GM18526 (cell line): ENCODE results near the gene SPTLC1.

ENCODE experiments used
- POLR2A ChIP-seq: IDR thresholded peaks from 3 replicates; pipeline ENCODE4 v1.6.1; 2011; ENCODE audit not compliant: insufficient read length; ENCODE audit errors: extremely low read depth

SPTLC1 gene

GRCh38 chr9:92115071-92115858 is at the start of gene SPTLC1:
Gene SPTLC1, minus strand, starts transcription at chr9:92115413. Its CDS starts 43 bp downstream, at chr9:92115370.
- TF ChIP-seq POLR2A = peak; percentile 90

GRCh38 chr9:92164975-92165374 is 49.8 kb upstream of the SPTLC1 start:
- no peak for TF ChIP-seq POLR2A

- no peak for TF ChIP-seq POLR2A
Observed at GRCh38 chr9:92164490-92164889, 49.3 kb upstream of the SPTLC1 start.

- TF ChIP-seq POLR2A = no peak
Observed at GRCh38 chr9:92163276-92163675, 48.1 kb upstream of the SPTLC1 start.

GRCh38 chr9:92160786-92161185 is 45.6 kb upstream of the SPTLC1 start:
- no peak for TF ChIP-seq POLR2A

GRCh38 chr9:92159058-92159457 is 43.8 kb upstream of the SPTLC1 start:
- no peak for TF ChIP-seq POLR2A

GRCh38 chr9:92158097-92158601 is 42.9 kb upstream of the SPTLC1 start:
- no peak for TF ChIP-seq POLR2A

- no peak for TF ChIP-seq POLR2A
Observed at GRCh38 chr9:92155221-92155620, 40.0 kb upstream of the SPTLC1 start.

GRCh38 chr9:92151691-92152393 is 36.6 kb upstream of the SPTLC1 start:
- TF ChIP-seq POLR2A = no peak

GRCh38 chr9:92147852-92148180 is 32.6 kb upstream of the SPTLC1 start:
- TF ChIP-seq POLR2A = no peak

- TF ChIP-seq POLR2A = no peak
Observed at GRCh38 chr9:92147030-92147851, 32.0 kb upstream of the SPTLC1 start.

- TF ChIP-seq POLR2A = no peak
Observed at GRCh38 chr9:92146610-92147009, 31.4 kb upstream of the SPTLC1 start.

- TF ChIP-seq POLR2A = no peak
Observed at GRCh38 chr9:92142329-92142728, 27.1 kb upstream of the SPTLC1 start.

GRCh38 chr9:92141144-92142129 is 26.2 kb upstream of the SPTLC1 start:
- TF ChIP-seq POLR2A = no peak
